ENCODE measurements around the gene MAP1LC3B.
"Not testable (repeated sequence)": the region's sequence is repeated elsewhere in the genome, so short reads cannot be mapped to it uniquely, and the experiment has no call there.

The MAP1LC3B gene

DNA sequence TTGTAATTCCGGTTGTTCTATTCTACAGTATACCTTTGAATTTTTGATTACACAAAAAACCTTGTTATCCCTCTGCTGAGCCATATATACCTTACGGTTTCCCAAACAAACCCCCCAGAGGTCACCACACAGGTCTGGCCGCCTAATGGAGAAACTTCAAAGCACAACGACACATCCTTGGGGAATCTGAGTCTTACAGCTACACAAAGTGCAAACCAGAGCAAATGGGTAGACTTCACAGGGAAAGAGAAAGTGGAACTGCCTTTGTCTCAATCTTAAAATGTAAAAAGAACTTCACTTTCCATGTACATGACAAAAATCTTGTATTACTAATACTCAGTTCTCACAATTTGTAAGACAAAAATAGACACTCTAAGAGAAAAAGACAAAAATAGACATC is 11.3 kb upstream of the MAP1LC3B start:
- DNase-seq (ENCODE audit: low spot score): no peak

DNA sequence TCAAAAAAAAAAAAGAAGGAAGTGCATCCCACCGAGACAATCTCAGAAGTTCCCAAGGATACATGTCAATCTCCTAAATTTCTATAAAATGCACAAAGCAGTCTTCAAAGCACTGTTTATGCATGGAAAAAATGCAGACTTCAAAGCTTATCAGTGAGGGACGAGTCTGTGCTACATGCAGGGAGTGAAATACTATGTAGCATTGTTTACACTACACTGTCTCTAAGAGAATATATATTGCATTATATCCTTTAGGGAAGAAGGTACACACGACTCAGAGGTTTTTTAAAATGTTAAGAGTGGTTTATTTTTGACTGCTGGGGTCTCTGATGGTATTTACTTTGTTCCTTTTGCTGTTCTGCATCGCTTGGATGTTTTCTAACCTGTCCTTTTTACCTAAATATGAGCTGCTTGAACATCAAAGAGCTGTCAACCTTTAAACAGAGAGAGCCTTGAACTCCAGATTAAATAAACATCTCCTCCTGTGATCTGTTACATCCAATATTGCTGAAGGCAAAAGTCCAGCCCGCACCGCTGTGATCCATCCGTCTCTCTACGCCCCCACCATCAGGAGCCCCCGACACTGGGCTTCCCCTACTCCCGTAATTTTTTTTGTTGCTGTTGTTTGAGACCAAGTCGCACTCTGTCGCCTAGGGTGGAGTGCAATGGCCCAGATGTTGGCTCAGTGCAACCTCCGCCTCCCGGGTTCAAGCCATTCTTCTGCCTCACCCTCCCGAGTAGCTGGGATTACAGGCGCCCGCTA is 9.9 kb upstream of the MAP1LC3B start:
- no peak for DNase-seq (ENCODE audit: low spot score)

DNA sequence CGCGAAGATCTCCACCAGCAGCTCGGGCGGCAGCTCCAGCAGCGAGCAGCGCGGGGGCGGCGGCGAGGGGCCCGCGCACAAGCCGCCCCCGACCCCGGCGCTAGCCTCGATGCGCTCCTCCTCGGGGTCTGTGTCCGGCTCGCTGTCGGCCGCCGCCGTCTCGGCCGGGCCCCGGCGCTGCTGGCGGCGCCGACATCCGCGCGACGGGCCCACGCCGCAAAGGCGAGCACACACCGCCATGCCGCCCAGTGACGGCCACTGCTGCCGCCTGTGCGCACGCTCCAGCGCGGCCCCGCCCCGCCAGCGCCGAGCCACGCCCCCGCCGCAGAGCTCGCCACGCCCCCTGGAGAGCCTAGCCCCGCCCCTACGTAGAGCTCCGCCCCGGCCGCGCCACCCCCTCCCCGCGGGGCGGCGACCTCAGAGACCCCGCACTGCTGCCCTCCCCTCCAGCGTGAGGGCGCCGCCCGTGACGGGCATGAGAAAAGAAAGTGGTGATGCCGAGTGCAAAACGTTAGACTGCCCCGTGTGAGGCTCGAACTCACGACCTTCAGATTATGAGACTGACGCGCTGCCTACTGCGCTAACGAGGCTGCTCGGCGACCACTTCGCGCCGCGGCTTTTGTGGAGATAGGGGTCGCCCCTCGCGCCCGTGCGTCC is 8.5 kb upstream of the MAP1LC3B start, which contains the start of gene FBXO31:
TSS of gene FBXO31 (minus strand) at position 272 of the 657 bp plus-strand sequence. CDS start at position 240, 32 bp downstream.
- peak; percentile 85 for DNase-seq (ENCODE audit: low spot score)

DNA sequence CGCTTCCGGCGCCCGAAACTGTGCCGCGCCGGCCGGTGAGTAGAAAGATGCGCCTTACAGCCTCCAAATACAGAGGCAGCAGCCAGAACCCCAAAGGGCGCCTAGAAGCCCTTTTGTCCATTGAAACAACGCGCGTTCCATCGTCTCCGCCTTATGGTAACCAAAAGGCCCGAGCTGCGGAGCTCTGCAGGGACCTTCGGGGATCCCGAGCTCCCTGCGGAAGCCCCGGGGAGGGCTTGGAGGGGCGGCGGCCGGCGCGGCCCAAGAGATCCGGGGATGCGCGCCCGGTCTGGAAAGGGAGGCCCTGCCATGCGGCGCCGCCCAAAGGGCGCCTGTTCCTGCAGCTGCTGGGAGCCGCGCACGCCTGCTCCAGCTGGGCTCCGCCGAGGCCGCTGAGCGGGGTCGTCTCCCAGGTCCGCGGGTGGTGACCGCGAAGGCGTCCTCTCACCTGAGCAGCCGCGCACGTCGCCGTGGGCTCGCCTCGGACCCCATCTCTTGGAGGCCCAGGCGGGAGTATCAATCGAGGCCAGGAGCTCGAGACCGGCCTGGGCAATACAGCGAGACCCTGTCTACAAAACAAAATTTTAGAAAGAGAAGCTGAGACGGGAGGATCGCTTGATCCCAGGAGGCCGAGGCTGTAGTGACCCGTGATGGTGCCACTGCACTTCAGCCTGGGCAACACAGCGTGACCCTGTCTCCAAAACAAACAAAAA is 7.8 kb upstream of the MAP1LC3B start:
- DNase-seq (ENCODE audit: low spot score): peak; percentile 58

DNA sequence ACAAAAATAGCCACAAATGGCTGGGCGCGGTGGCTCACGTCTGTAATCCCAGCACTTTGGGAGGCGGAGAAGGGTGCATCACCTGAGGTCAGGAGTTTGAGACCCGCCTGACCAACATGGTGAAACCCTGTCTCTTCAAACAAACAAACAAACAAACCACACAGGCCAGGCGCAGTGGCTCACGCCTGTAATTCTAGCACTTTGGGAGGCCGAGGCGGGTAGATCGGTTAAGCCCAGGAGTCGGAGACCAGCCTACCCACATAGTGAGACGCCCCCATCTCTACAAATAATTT is 7.3 kb upstream of the MAP1LC3B start:
- DNase-seq (ENCODE audit: low spot score): not testable (repeated sequence)

DNA sequence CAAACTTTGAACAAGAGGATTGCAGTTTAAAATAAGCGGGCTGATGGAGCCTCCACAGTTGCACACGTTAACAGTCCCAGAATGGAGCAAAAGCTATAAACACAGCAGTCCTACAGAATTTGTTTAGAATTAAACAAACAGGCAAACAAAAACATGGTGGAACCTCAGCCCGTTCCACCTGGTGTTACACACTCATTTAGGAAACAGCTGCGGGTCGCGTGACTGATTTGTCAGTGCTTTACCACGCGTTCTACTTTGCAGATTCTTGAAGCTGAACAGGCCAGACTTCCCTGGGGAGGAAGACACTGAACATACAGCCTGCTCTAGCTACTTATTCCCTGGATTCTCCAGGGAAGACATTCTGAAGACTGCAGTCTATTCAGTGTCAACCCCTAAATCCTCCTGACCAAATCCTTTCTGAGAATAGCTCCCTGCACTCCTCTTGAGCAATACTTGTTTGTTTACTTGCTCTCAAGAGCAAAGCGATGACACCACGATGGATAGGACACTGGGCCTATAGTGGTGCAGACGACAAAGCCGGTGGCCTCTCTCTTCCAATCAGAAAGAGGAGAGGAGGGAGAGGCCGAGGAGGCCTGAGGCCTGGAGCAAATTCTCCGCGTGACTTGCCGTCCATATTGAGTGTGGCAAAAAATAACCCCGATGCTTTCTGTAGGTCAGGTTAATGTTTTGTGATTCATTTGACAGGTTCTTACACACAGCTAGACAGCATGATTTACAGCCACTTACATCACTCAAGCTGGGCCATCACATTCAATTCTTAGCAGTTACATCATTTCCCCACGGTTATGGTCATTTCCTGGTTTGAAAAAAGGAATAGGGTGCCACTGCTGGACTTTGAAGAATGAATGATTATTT is 4.0 kb upstream of the MAP1LC3B start:
- peak; percentile 97 for DNase-seq (ENCODE audit: low spot score)

DNA sequence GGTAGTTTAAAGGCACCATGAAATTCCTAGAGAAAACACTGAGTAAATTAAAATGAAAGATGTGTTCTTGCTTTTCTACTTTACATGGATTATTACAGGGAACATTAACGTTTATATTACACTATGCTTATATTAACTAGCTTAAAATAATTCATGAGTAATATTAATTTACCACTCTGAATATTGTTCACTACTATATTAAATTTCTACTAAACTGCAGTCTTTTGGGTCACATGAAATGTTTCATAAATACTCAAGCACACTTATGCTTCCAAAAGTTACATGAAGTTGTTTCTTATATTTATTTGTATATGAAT is 3.4 kb upstream of the MAP1LC3B start:
- no peak for DNase-seq (ENCODE audit: low spot score)

DNA sequence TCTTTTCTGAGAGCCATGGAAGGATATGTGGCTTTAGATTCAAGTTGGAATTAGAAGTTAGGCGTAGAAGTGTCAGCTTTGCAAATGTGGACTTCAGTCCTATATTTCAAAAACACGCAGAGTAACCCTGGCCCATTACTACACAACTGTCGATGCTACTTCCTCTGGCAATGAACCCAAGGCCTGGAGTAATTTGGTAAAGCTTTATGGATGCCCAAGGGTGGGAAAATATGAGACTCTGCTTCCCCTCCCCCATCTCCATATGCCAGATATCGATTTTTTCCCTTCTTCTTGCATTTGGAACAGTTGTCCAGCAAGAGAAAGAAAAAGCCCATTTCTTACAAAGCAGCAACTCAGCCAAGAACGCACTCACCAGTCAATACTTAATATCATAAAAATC is 2.9 kb upstream of the MAP1LC3B start:
- no peak for DNase-seq (ENCODE audit: low spot score)

DNA sequence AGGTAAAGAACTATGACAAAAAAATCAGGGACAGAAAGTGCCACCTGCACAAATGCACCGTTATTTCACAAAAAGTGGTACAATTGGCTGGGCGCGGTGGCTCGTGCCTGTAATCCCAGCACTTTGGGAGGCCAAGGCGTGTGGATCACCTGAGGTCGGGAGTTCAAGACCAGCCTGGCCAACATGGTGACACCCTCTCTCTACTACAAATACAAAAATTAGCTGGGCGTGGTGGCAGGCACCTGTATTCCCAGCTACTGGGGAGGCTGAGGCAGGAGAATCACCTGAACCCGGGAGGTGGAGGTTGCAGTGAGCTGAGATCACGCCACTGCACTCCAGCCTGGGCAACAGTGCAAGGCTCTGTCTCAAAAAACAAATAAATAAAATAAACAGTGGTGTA is 2.2 kb upstream of the MAP1LC3B start:
- not testable (repeated sequence) for DNase-seq (ENCODE audit: low spot score)

DNA sequence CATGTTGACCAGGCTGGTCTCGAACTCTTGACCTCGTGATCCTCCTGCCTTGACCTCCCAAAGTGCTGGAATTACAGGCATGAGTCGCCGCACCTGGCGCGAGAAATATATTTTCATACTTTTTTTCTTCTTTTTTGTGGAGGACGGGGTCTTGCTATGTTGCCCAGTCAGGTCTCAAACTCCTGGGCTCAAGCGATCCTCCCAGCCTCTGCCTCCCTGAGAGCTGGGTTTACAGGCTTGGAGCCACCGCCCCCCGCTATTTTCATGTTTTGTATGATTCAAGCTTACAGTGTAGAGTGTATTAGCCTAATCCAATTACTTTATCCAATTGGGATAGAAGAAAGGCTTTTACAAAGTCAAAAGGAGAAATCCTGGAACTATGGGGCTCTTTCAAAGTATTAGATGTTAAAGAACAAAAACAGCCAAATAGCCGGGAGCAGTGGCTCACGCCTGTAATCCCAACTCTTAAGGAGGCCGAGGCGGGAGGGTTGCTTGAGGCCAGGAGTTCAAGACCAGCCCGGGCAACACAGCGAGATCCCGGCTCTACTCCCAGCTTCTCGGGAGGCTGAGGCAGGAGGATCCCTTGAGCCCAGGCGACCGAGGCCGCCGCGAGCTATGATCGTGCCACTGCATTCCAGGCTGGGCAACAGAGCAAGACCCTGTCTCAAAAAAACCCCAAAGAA is 1.4 kb upstream of the MAP1LC3B start:
- DNase-seq (ENCODE audit: low spot score): no peak

DNA sequence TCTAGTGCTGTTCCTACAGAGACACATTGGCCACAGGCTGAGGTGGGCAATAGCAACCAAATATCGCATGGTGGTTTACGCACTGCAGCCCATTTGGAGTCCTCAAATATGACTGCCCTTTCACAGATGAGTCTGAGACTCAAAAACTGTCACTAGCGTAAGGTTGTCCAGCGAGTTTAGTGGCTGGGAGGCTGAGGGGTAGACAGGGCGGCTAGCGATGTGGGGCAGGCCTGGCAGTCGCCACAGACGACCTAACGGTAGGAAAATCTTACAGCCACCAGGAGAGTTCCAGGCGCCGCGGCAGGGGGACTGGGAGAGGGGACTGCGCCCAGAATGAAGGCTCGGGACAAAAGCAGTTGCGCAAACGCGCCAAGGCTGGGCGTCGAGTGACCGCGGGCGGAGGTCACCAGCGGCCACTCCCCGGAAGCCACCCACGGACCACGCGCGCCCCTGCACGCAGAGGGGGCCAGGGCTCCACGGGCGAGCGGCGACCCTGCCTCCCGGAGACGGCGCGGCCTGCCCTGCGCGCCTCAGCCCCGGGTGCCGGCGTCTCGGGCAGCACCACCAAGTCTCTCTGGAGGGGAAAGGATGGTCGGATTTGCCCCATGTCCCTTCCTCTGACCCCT is 699 bp upstream of the MAP1LC3B start:
- DNase-seq (ENCODE audit: low spot score): peak; percentile 70

DNA sequence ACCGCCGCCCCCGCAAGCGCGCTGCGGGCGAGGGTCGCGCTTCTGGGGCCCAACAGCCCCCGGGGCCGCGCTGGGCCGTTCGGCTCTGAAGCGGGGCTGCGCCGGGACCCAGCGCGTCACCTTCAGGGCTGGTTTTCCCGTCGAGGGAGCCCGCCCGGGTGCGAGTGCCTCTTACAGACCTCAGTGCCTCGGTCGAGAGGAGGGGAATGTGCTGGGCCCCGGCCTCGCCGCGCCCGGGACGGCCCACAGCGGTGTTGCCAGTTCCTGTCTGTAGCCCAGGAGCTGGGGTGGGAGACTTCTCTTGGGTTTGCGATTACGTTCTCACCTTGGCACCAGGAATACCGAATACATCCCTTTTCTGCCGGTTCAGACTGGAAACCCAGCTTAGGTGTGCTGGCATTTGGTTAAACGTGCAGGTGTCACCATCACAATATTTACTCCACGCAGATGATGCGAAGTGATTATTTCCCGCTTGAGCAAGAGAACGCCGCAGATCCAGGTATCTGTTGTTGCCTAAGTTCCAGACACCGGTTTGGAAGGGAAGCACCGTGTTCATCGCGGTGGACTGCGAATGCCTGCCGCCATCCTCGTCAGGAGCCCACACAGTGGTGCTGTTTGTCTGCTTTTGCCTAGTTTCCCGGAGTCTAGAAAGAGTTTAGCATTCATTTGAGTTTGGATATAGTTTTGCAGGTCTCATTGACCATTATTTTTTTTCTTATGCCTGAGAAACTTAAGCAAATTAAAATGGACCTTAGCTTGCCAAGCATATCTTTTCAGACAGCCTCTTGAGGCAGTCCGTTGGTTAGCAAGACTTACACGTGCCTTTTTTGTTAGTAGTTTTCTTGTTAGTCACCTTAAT is 914 bp downstream of the MAP1LC3B start:
- peak; percentile 58 for DNase-seq (ENCODE audit: low spot score)

DNA sequence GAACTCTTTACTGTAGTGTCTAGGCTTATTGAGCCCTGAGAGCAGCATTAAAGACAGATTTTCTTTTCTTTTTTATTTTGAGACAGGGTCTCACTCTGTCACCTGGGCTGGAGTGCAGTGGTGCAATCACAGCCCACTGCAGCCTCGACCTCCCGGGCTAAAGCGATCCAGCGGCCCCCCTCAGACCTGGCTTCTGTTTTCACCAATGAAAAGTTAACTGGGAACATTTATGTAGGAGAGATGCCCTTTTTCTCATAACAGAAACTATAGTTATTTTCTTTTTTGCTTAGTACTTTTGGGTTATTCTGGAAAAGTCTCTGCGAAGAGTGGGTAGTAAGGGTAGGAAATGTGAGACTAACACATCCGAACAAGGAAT is 1.5 kb downstream of the MAP1LC3B start:
- no peak for DNase-seq (ENCODE audit: low spot score)

DNA sequence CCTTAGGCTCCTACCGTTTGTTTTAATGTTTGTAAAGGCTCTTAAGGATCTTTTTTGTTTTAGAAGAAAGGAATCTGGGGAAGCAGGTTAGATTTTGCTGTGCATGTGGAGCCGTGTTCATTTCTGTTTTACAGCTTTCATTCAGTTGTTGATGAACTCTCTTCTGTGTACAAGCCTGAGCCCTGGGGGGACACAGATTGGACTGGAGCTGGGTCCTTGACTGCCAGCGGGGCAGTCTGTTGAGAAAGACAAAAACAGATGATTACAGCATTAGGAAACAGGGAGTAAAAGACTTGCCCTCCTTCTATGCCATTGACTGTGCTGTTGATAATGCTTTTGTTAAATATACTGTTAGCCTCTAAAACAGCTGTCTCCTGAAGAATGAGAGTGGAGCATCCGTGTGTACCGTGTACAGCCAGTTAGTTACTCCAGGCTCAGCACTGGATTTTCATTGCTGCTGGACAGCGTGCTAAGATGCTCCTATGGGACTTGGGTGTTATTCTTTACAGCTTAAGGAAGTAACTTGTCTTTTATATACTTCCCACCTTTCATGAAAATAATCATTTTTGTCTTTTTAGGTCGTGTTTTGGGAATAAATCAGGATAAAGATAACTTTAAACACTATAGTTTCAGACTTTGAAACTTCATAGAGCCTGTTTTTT is 3.2 kb downstream of the MAP1LC3B start:
- no peak for DNase-seq (ENCODE audit: low spot score)

DNA sequence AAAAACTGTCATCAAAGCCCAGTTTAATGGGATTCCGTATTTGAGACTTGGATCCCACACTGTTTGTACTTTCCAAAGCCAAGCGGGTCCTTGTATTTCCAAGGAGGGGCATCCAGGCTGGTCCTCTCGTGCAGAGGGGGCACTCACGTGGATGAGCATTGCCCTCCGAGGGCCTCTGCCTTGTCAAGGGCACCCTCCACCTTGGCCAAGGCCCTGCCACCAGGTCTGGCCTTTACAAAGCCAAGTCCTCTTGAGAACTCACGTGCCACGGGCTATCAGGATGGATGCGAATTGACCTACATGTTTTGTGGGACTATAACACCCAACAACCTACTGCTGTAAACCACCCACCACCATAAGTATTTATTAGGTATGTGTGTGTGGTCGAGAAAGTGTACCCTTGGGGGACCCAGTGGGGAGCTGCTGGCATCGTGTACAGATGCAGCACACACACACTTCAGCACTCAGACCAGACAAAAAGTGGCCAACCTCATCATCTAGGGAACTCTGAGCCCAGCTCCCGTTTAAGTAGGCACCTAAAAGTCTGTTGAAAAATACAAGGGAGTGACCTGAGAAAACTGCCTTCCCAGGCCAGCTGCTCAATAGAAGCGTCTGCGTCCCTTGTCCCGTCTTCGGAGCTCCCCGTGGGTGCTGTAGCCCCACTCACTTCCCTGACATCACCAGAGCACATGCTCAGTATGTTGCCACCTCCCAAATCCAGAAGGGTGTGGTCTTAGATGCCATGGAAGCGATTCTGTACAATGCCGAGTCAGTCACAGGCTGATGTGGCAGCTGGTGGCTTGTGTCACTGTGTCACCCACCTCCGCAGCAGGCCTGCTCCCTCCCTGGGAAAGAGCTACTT is 12.9 kb downstream of the MAP1LC3B start:
- DNase-seq (ENCODE audit: low spot score): no peak

DNA sequence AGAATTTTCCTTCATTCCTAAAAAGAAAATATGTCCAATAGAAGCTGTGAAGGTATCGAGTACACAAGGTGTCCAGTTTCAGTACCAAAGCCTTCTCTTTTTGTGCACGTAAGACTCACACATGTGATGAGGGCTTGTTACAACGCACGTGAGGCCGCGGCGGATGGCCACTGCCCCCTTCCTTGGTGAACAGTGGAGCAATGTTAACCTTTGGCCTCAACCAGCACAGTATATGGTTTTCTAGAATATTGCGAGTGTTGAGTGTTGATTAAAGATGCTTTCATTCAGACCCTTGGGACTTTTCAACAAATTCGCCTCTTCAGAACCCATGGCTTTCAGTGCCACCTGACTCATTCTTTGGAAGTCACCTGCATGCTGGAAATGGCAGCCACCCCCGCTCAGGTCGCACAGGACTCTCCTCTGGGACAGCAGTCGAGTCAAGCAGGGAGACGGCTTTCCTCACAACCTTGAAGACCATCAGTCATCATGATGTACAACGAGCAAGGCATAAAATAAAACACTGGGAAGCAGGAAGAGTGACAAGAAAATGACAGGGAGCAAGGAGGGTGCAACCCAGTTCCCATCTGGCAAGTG is 14.5 kb downstream of the MAP1LC3B start:
- DNase-seq (ENCODE audit: low spot score): no peak

DNA sequence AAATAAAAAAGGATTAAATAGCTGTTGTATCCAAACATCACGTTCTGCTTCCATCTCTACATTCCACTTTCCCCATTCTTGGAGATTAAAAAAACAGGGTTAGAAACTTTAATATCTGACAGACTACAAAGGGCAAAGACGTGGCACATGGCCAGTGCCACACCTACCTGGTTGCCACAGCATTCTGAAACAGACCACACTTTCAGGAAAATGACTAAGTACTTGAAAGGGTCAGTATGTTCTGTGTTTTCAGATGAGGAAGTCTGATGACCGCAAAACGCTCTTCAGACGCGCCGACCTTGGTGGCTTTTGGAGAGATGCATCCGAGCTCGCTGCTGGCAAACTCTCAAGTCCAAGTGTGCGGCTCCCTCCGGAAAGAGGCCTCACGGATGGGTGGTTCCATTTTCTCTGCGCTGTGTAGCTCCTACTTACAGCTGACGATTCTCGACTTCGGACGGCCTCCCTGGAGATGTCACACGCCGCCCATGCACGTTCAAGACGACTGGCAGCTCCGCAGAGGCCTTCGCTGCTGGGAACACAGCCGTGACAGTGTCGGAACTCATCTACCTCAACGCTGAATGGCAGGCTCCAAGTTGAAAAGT is 15.5 kb downstream of the MAP1LC3B start:
- DNase-seq (ENCODE audit: low spot score): no peak

DNA sequence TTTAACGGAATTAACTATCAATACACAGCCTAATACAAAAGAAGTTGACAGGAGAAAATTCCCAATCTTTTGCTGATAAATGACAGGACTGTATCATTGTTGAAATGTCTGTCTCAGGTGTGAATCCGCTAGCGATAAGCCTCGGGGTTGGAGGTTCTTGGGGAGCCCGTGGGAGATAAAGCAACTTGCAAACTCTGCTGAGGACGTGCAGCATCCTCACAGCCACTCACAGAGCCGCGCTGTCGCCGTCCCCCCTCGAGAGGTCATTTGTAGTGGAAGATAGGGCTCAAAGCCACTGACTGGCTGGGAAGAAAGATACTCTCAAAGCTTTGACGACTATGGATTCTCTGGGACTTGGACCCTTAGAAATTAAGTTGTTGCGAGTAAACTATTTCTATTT is 17.0 kb downstream of the MAP1LC3B start:
- DNase-seq (ENCODE audit: low spot score): no peak

All from HuH-7 (cell line).